ENCODE data around the gene RPS15. TPM values are rescaled to one million over a fixed set of nuclear protein-coding genes. Genes with fewer than 3 reads are reported as not detected.

Gene RPS15
- total and polyA plus RNA-seq, 2 donors (not counting 3 experiments of a cell fraction or from before 2014, with no cell fraction given): 1,260 to 3,270 TPM

DNA sequence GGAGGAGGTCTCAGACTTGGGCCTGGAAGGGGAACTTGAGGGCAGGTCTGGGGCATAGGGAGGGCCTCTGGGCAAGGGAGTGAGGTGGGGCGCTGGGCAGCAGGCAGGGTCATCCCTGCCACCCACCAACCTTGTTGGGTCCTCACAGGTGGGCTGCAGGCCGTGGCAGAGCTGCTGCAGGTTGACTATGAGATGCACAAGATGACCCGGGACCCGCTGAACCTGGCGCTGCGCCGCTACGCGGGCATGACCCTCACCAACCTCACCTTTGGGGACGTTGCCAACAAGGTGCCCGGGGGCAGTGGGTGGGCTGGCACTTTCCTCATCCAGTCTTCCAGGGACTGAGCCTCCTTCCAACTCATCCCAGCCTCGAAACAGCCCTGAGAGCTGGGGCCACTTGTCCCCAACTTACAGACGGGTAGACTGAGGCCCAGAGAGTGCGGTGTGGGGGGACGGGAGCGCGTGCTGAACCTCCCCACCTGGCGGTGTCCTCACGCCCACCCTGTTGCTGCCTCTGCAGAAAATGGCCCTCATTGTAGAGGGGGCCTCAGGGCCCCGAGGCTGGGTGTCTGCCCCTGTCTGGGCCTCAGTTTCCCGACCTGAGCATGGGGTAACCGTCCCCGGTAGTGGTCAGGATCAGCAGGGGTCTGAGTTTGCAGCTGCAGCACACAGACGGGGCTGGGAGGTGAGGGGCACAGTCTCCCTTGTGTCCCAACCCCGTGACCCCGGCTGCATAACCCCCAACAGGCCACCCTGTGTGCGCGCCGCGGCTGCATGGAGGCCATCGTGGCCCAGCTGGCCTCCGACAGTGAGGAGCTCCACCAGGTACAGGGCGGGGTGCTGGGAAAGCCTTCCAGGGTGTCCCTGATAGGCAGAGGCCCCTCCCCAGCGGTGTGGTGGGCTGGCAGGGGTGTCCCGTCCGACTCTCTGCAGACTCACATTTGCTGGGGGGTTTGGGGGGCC is 22.1 kb downstream of the RPS15 start:
- ChIA-PET POLR2A (interaction anchor here (0.6 kb wide), 1 partner anchor 52 kb away, joined by 10 read pairs; no protein-coding TSS in a partner anchor), CTCF (no interaction called here)
- no peak for TF ChIP-seq POLR2A (IDR thresholded peaks at IDR 0.05; ENCODE audit: low read depth, low read length)
- no peak for TF ChIP-seq MAX (IDR thresholded peaks at IDR 0.05; ENCODE audit: insufficient read depth, insufficient read length)
- TF ChIP-seq EZH2 (IDR thresholded peaks at IDR 0.05; ENCODE audit: borderline replicate concordance, low read depth, low read length, severe bottlenecking): no peak
- no peak for TF ChIP-seq JUN (IDR thresholded peaks at IDR 0.05; ENCODE audit: borderline replicate concordance, insufficient read depth, insufficient read length, low read depth)
- TF ChIP-seq, protein P1, sequence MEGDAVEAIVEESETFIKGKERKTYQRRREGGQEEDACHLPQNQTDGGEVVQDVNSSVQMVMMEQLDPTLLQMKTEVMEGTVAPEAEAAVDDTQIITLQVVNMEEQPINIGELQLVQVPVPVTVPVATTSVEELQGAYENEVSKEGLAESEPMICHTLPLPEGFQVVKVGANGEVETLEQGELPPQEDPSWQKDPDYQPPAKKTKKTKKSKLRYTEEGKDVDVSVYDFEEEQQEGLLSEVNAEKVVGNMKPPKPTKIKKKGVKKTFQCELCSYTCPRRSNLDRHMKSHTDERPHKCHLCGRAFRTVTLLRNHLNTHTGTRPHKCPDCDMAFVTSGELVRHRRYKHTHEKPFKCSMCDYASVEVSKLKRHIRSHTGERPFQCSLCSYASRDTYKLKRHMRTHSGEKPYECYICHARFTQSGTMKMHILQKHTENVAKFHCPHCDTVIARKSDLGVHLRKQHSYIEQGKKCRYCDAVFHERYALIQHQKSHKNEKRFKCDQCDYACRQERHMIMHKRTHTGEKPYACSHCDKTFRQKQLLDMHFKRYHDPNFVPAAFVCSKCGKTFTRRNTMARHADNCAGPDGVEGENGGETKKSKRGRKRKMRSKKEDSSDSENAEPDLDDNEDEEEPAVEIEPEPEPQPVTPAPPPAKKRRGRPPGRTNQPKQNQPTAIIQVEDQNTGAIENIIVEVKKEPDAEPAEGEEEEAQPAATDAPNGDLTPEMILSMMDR (IDR thresholded peaks at IDR 0.05; ENCODE audit: extremely low read depth in 1 of 2, insufficient read depth in 1 of 2, low read depth in 1 of 2, low read length in 2 of 2): no peak
- TF ChIP-seq POLR2AphosphoS5 (IDR thresholded peaks at IDR 0.05; ENCODE audit: insufficient read depth, low read depth, low read length): no peak
- no peak for TF ChIP-seq FOS (IDR thresholded peaks at IDR 0.05; ENCODE audit: borderline replicate concordance, insufficient read depth, low read length)
- no peak for TF ChIP-seq GATA2 (IDR thresholded peaks at IDR 0.05; ENCODE audit: insufficient read depth, insufficient read length, low read depth, low read length)
- no peak for TF ChIP-seq MYC (IDR thresholded peaks at IDR 0.05; ENCODE audit: low read depth, low read length)

More for the DNA sequence above, 22.1 kb downstream of the RPS15 start:
- Histone ChIP-seq H3K4me1 (ENCODE audit: control insufficient read depth, extremely low read depth, insufficient read depth, low read length) (no peaks in the 10 kb centered on the region), H3K36me3 (ENCODE audit: control insufficient read depth in 2 of 2, extremely low read depth in 1 of 2, insufficient read depth in 2 of 2, low read length in 2 of 2) (no peaks in the 10 kb centered on the region), H3K79me2 (ENCODE audit: control insufficient read depth, insufficient read depth, low read length) (no peaks in the 10 kb centered on the region), H3K27me3 (ENCODE audit: control insufficient read depth in 2 of 2, insufficient read depth in 2 of 2, low read length in 2 of 2) (peaks cover 16 to 26% of the 10 kb centered on the region in 2 experiments), H3K27ac (ENCODE audit: insufficient read depth, low read depth, low read length) (no peak overlapping the region), H3K9me3 (replicated peaks; ENCODE audit: control insufficient read depth, insufficient read depth, low read length) (no peaks in the 10 kb centered on the region), H3K4me2 (ENCODE audit: insufficient read depth, low read length) (no peak overlapping the region), H3K9ac (replicated peaks; ENCODE audit: extremely low read depth, insufficient read depth, low read length) (no peak overlapping the region), H3K9me1 (replicated peaks; ENCODE audit: control insufficient read depth, extremely low read depth, insufficient read depth, low read length) (no peaks in the 10 kb centered on the region), H4K20me1 (replicated peaks; ENCODE audit: control insufficient read depth, extremely low read depth, insufficient read depth, low read length) (no peaks in the 10 kb centered on the region), H2AFZ (ENCODE audit: low read depth, low read length) (no peak overlapping the region), H3K4me3 (replicated peaks in 1 of 3; ENCODE audit: insufficient read depth in 1 of 3, low read depth in 1 of 3, low read length in 3 of 3) (no peak overlapping the region)
- FAIRE-seq: no peak
- no peak for DNase-seq (ENCODE audit: low read depth, low spot score)
- no TSS peak for BruUV-seq (replicated peaks)
- dilution Hi-C loops (cut with MboI; ENCODE audit: extremely low pct_ligation_motif_present, low sequenced_read_pairs) (no loop called here), intact Hi-C loops (cut with micrococcal nuclease) (no loop called here)
